Right lobe of liver (tissue), 4 donors: Measurements from ENCODE around the gene BET1.

Experiments
- POLR2A ChIP-seq: fragments of 450-650 bp; IDR thresholded peaks from one replicate; pipeline ENCODE4 v1.6.1; 2017; ENCODE audit warnings: antibody characterized with exemption, mild to moderate bottlenecking
- TF ChIP-seq, protein P1 (sequence below), 4 donors: fragments of 200-600 bp in 3 of 4; fragments of 450-650 bp in 1 of 4; IDR thresholded peaks; one replicate each; pipeline versions ENCODE4 v1.5.1 to v1.8.0; 2016 to 2022; ENCODE audit warnings: antibody characterized with exemption in 4 of 4, mild to moderate bottlenecking in 2 of 4
- donor health status: DM: no; HTN: no; CAD: no.
- donor health status: DM: no; HTN: no; CAD: no.
- donor health status: DM: no; HTN: yes; CAD: no.

DNA sequence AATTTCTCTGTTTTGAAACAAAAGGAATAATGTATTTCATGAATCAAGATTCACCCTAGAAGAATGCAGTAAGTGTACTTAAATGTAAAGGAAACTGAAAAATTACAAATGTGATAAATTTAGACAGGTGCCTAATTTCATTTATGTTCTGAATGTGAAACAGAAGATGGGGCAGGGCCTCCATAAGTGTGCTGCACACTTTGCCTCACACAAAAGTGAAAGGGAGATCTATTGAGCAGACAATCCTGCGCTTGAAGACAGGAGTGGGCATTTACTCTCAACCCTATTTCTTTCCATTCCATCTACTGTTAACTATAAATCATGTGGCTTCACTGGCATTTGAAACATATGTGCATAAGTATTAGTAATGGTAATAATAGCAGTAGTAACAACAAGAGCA lies 46.4 kb downstream of the BET1 start:
- no peak for TF ChIP-seq POLR2A
- TF ChIP-seq, protein P1, sequence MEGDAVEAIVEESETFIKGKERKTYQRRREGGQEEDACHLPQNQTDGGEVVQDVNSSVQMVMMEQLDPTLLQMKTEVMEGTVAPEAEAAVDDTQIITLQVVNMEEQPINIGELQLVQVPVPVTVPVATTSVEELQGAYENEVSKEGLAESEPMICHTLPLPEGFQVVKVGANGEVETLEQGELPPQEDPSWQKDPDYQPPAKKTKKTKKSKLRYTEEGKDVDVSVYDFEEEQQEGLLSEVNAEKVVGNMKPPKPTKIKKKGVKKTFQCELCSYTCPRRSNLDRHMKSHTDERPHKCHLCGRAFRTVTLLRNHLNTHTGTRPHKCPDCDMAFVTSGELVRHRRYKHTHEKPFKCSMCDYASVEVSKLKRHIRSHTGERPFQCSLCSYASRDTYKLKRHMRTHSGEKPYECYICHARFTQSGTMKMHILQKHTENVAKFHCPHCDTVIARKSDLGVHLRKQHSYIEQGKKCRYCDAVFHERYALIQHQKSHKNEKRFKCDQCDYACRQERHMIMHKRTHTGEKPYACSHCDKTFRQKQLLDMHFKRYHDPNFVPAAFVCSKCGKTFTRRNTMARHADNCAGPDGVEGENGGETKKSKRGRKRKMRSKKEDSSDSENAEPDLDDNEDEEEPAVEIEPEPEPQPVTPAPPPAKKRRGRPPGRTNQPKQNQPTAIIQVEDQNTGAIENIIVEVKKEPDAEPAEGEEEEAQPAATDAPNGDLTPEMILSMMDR (IDR thresholded peaks at IDR 0.05), result no peak
